ENCODE measurements around the gene GPR89A.

Gene GPR89A

GRCh38 chr1:145702052-145702451, 94.3 kb downstream of the GPR89A start:
- no peak overlapping the region for H3K4me3 ChIP-seq (ENCODE audit: severe bottlenecking)
- DNase-seq (ENCODE audit: low spot score) (no peak), ATAC-seq (ENCODE audit: low read depth) (no peak)
- H3K27ac ChIP-seq (ENCODE audit: poor library complexity, severe bottlenecking): no peak overlapping the region
- peaks cover 15% of the 10 kb centered on the region for H3K4me1 ChIP-seq (ENCODE audit: insufficient read depth, poor library complexity, severe bottlenecking)
- H3K9me3 ChIP-seq (ENCODE audit: severe bottlenecking): no peaks in the 10 kb centered on the region
- H3K36me3 ChIP-seq (ENCODE audit: low read depth): no peaks in the 10 kb centered on the region
- no peaks in the 10 kb centered on the region for H3K27me3 ChIP-seq (ENCODE audit: insufficient read depth, poor library complexity, severe bottlenecking)
- TF ChIP-seq CTCF (IDR thresholded peaks at IDR 0.05; ENCODE audit: poor library complexity, severe bottlenecking): no peak

DNA sequence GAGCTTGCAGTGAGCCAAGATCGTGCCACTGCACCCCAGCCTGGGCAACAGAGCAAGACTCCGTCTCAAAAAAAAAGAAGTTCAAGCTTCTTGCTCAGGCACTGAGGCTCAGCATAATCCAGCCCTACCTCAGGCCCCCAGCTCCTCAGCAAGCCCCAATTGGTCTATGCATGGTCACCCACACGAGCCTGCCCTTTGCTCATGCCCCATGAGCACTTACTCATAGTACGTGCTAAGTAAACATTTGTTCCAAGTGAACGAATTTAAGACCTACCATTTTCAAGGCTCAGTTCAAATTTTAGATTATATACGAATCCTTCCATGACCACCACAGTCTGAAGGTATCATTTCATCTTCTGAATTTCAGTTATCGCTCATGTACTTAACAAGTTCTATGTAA, 95.0 kb downstream of the GPR89A start:
- ATAC-seq (ENCODE audit: low read depth) (no peak), DNase-seq (ENCODE audit: low spot score) (no peak)
- Histone ChIP-seq H3K27ac (ENCODE audit: poor library complexity, severe bottlenecking) (no peak overlapping the region), H3K4me3 (ENCODE audit: severe bottlenecking) (no peak overlapping the region), H3K9me3 (ENCODE audit: severe bottlenecking) (no peaks in the 10 kb centered on the region), H3K4me1 (ENCODE audit: insufficient read depth, poor library complexity, severe bottlenecking) (peaks cover 15% of the 10 kb centered on the region), H3K36me3 (ENCODE audit: low read depth) (no peaks in the 10 kb centered on the region), H3K27me3 (ENCODE audit: insufficient read depth, poor library complexity, severe bottlenecking) (no peaks in the 10 kb centered on the region)
- TF ChIP-seq CTCF (IDR thresholded peaks at IDR 0.05; ENCODE audit: poor library complexity, severe bottlenecking): no peak

- H3K27ac ChIP-seq (ENCODE audit: poor library complexity, severe bottlenecking): peak overlapping the region; percentile 74
- H3K9me3 ChIP-seq (ENCODE audit: severe bottlenecking): no peaks in the 10 kb centered on the region
- no peak for TF ChIP-seq CTCF (IDR thresholded peaks at IDR 0.05; ENCODE audit: poor library complexity, severe bottlenecking)
- ATAC-seq (ENCODE audit: low read depth) (no peak), DNase-seq (ENCODE audit: low spot score) (no peak)
- no peaks in the 10 kb centered on the region for H3K27me3 ChIP-seq (ENCODE audit: insufficient read depth, poor library complexity, severe bottlenecking)
- H3K4me1 ChIP-seq (ENCODE audit: insufficient read depth, poor library complexity, severe bottlenecking): peaks cover 15% of the 10 kb centered on the region
- H3K36me3 ChIP-seq (ENCODE audit: low read depth): no peaks in the 10 kb centered on the region
- no peak overlapping the region for H3K4me3 ChIP-seq (ENCODE audit: severe bottlenecking)
Measured at GRCh38 chr1:145705622-145706021, 97.8 kb downstream of the GPR89A start.

- DNase-seq (ENCODE audit: low spot score): peak; percentile 91
Measured at GRCh38 chr1:145706086-145706664, 98.4 kb downstream of the GPR89A start.

More at GRCh38 chr1:145706086-145706664, 98.4 kb downstream of the GPR89A start:
- Histone ChIP-seq H3K9me3 (ENCODE audit: severe bottlenecking) (no peaks in the 10 kb centered on the region), H3K27ac (ENCODE audit: poor library complexity, severe bottlenecking) (peak overlapping the region; percentile 74), H3K4me1 (ENCODE audit: insufficient read depth, poor library complexity, severe bottlenecking) (peaks cover 15% of the 10 kb centered on the region), H3K36me3 (ENCODE audit: low read depth) (no peaks in the 10 kb centered on the region), H3K4me3 (ENCODE audit: severe bottlenecking) (no peak overlapping the region), H3K27me3 (ENCODE audit: insufficient read depth, poor library complexity, severe bottlenecking) (no peaks in the 10 kb centered on the region)
- ATAC-seq (ENCODE audit: low read depth): peak; percentile 92
- no peak for TF ChIP-seq CTCF (IDR thresholded peaks at IDR 0.05; ENCODE audit: poor library complexity, severe bottlenecking)
